K562 (cell line): ENCODE measurements around the gene NREP.

ENCODE experiments used
- E2F1 ChIP-seq: sonication (generic); formaldehyde crosslinking; IDR thresholded peaks from 2 replicates; pipeline ENCODE4 v1.8.1; 2023; ENCODE audit warnings: mild to moderate bottlenecking, missing genetic modification reagents, moderate library complexity
- EZH2 ChIP-seq: IDR thresholded peaks from 2 replicates; pipeline ENCODE4 v1.6.1; 2012; ENCODE audit warnings: low read depth, mild to moderate bottlenecking, inconsistent platforms, low read length, borderline replicate concordance
- MEF2A ChIP-seq: IDR thresholded peaks from 2 replicates; pipeline ENCODE4 v1.6.1; 2011; ENCODE audit warnings: low read depth, mild to moderate bottlenecking, low read length, moderate library complexity; ENCODE audit not compliant: control insufficient read depth
- PHB ChIP-seq: fragments of 250-450 bp; sonication (Bioruptor Pico); IDR thresholded peaks from 2 replicates; pipeline ENCODE4 v1.5.0; 2021
- TCF15 ChIP-seq: fragments of 250-450 bp; sonication (Bioruptor Pico); IDR thresholded peaks from 2 replicates; pipeline ENCODE4 v1.8.0; 2022; ENCODE audit warnings: moderate library complexity, mild to moderate bottlenecking, inconsistent platforms
- ZBTB33 ChIP-seq: sonication (generic); formaldehyde crosslinking; IDR thresholded peaks from 2 replicates; pipeline ENCODE4 v1.8.1; 2023; ENCODE audit warnings: mild to moderate bottlenecking, missing genetic modification reagents
- ZFX ChIP-seq: sonication (generic); formaldehyde crosslinking; IDR thresholded peaks from 2 replicates; pipeline ENCODE4 v1.8.0; 2022; ENCODE audit warnings: mild to moderate bottlenecking, missing genetic modification reagents, moderate library complexity
- TF ChIP-seq, protein P1 (sequence below): IDR thresholded peaks from 2 replicates; pipeline ENCODE4 v1.6.1; 2016; ENCODE audit warnings: missing genetic modification characterization, missing compliant biosample characterization

DNA sequence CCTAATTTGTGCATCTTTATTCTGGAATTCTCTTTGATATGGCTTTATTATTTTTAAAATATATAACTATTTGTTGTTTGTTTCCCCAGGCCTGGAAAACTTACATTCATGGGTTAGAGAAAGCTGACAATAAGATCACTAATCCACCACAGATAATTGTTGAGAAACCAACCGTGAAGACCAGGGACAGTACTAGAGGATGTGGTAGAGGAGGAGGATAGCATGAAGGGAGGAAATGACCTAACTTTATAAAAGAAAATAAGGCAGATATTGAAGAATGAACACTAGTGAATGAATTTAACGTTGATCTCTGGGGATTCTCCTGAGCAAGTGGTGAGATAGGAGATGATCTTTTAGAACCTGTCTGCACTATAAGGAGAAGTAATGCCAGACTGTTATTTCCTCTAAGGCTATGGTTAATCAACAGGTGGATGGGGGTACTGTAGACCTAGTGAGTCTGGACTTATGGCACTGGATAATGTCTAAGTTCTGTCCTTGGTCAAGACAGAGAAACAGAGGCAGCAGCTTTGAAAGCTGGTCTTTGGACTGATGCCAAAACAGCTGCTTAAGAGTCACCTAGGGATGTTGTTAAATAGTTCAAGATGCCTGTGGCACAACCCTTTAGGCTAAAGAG, 52.4 kb downstream of the NREP start:
- TF ChIP-seq, protein P1, sequence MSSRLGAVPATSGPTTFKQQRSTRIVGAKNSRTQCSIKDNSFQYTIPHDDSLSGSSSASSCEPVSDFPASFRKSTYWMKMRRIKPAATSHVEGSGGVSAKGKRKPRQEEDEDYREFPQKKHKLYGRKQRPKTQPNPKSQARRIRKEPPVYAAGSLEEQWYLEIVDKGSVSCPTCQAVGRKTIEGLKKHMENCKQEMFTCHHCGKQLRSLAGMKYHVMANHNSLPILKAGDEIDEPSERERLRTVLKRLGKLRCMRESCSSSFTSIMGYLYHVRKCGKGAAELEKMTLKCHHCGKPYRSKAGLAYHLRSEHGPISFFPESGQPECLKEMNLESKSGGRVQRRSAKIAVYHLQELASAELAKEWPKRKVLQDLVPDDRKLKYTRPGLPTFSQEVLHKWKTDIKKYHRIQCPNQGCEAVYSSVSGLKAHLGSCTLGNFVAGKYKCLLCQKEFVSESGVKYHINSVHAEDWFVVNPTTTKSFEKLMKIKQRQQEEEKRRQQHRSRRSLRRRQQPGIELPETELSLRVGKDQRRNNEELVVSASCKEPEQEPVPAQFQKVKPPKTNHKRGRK (tag), result no peak
- TF ChIP-seq E2F1 (CRISPR knock-in tag) (no peak), MEF2A (no peak), ZFX (CRISPR knock-in tag) (no peak), TCF15 (CRISPR knock-in tag) (no peak), ZBTB33 (no peak), PHB (CRISPR knock-in tag) (no peak), EZH2 (no peak)
